H7 (cell line): Measurements from ENCODE around the gene CCDC38. TPM values are rescaled to one million over a fixed set of nuclear protein-coding genes. Genes with fewer than 3 reads are reported as not detected.
"Not testable (repeated sequence)": the region's sequence is repeated elsewhere in the genome, so short reads cannot be mapped to it uniquely, and the experiment has no call there.

Experiments used
- DNase-seq: peaks from one replicate; pipeline ENCODE4 v3.0.0; 2012
- H3K27me3 ChIP-seq: 2 replicates; pipeline ENCODE4 v1.6.0; 2011; ENCODE audit warnings: mild to moderate bottlenecking, low read length; ENCODE audit not compliant: control insufficient read depth, insufficient read depth
- H3K36me3 ChIP-seq: replicated peaks from 2 replicates; pipeline ENCODE4 v1.5.1; 2011; ENCODE audit warnings: low read length; ENCODE audit not compliant: control insufficient read depth, insufficient read depth
- H3K4me3 ChIP-seq: 2 replicates; pipeline ENCODE4 v1.5.1; 2011; ENCODE audit warnings: low read depth, mild to moderate bottlenecking, control low read depth, low read length, moderate library complexity; ENCODE audit not compliant: insufficient read depth
- total RNA-seq: library from RNA; depleted of rRNA; stranded (reverse); fragments of >200 nt; shearing (Covaris generic); gene quantifications from 2 replicates; pipeline ENCODE4 v1.2.3, GENCODE V29; 2014

The CCDC38 gene
- total RNA-seq, 1 experiment from 2014 or later: not detected

- Histone ChIP-seq H3K27me3 (no peaks in the 10 kb centered on the region), H3K4me3 (no peak overlapping the region), H3K36me3 (no peaks in the 10 kb centered on the region)
- DNase-seq: no peak
These were observed 90.8 kb downstream of the CCDC38 start for GRCh38 chr12:95851606-95852005.

- DNase-seq: peak; percentile 19
- H3K36me3 ChIP-seq: no peaks in the 10 kb centered on the region
- no peak overlapping the region for H3K4me3 ChIP-seq
- no peaks in the 10 kb centered on the region; the same call in 1 of the 2 replicates for H3K27me3 ChIP-seq
These were observed 93.6 kb downstream of the CCDC38 start for GRCh38 chr12:95848575-95849388.

GRCh38 chr12:95842426-95842825 is 100.0 kb downstream of the CCDC38 start:
- not testable (repeated sequence) for DNase-seq, H3K4me3 ChIP-seq, H3K27me3 ChIP-seq, H3K36me3 ChIP-seq

- no peaks in the 10 kb centered on the region for H3K36me3 ChIP-seq
- no peaks in the 10 kb centered on the region for H3K27me3 ChIP-seq
- DNase-seq: no peak
- no peak overlapping the region for H3K4me3 ChIP-seq
These were observed 104.3 kb downstream of the CCDC38 start for GRCh38 chr12:95838125-95838524.

- no peaks in the 10 kb centered on the region for H3K36me3 ChIP-seq
- H3K4me3 ChIP-seq: no peak overlapping the region
- no peaks in the 10 kb centered on the region for H3K27me3 ChIP-seq
- DNase-seq: no peak
These were observed 105.0 kb downstream of the CCDC38 start for GRCh38 chr12:95837240-95838038.

GRCh38 chr12:95836630-95837239 is 105.7 kb downstream of the CCDC38 start:
- no peak for DNase-seq
- no peak overlapping the region for H3K4me3 ChIP-seq
- no peaks in the 10 kb centered on the region for H3K27me3 ChIP-seq
- no peaks in the 10 kb centered on the region for H3K36me3 ChIP-seq

- H3K4me3 ChIP-seq: no peak overlapping the region
- no peaks in the 10 kb centered on the region for H3K36me3 ChIP-seq
- no peak for DNase-seq
- H3K27me3 ChIP-seq: no peaks in the 10 kb centered on the region
These were observed 106.2 kb downstream of the CCDC38 start for GRCh38 chr12:95836185-95836609.

- no peak for DNase-seq
- no peaks in the 10 kb centered on the region for H3K36me3 ChIP-seq
- no peak overlapping the region for H3K4me3 ChIP-seq
- H3K27me3 ChIP-seq: no peaks in the 10 kb centered on the region
These were observed 107.8 kb downstream of the CCDC38 start for GRCh38 chr12:95834572-95834971.

- Histone ChIP-seq H3K4me3 (no peak overlapping the region), H3K36me3 (no peaks in the 10 kb centered on the region), H3K27me3 (no peaks in the 10 kb centered on the region)
- DNase-seq: no peak
These were observed 111.9 kb downstream of the CCDC38 start for GRCh38 chr12:95830335-95831089.

- Histone ChIP-seq H3K4me3 (no peak overlapping the region), H3K27me3 (no peaks in the 10 kb centered on the region), H3K36me3 (no peaks in the 10 kb centered on the region)
- no peak for DNase-seq
These were observed 113.0 kb downstream of the CCDC38 start for GRCh38 chr12:95829395-95829794.

GRCh38 chr12:95820096-95820703 is 122.2 kb downstream of the CCDC38 start:
- no peak overlapping the region for H3K4me3 ChIP-seq
- no peaks in the 10 kb centered on the region for H3K36me3 ChIP-seq
- DNase-seq: peak; percentile 19
- H3K27me3 ChIP-seq: no peaks in the 10 kb centered on the region
